Bronchial epithelial cell (primary cell): ENCODE results near the gene CCDC3. TPM values are rescaled to one million over a fixed set of nuclear protein-coding genes. Genes with fewer than 3 reads are reported as not detected.

Experiments
- DNase-seq: peaks from one replicate; pipeline ENCODE4 v3.0.0-alpha.2; 2010; ENCODE audit warnings: low read depth
- FAIRE-seq: peaks from 2 replicates; lab custom pipeline; 2011; peaks lifted over from hg19 to GRCh38; lab: Jason Lieb, UNC
- H3K27me3 ChIP-seq: 2 replicates; pipeline ENCODE4 v1.5.1; 2011; ENCODE audit warnings: low read length; ENCODE audit not compliant: control insufficient read depth, insufficient read depth
- H3K36me3 ChIP-seq: 2 replicates; pipeline ENCODE4 v1.5.1; 2011; ENCODE audit warnings: low read length; ENCODE audit not compliant: control insufficient read depth, insufficient read depth
- H3K4me3 ChIP-seq: 2 replicates; pipeline ENCODE4 v1.5.1; 2011; ENCODE audit warnings: mild to moderate bottlenecking, low read depth, low read length, control low read depth
- CTCF ChIP-seq: IDR thresholded peaks from 2 replicates; pipeline ENCODE4 v1.5.1; 2011; ENCODE audit warnings: mild to moderate bottlenecking, moderate library complexity, low read length, control low read depth, inconsistent platforms; ENCODE audit not compliant: insufficient read depth, severe bottlenecking
- total RNA-seq: library from RNA; depleted of rRNA; stranded (reverse); fragments of >200 nt; gene quantifications from 2 replicates; pipeline ENCODE4 v1.2.1, GENCODE V29; 2014

CCDC3 gene
- total RNA-seq, 1 donor from 2014 or later = 1.8 TPM

GRCh38 chr10:12974491-12975199, 26.9 kb downstream of the CCDC3 start:
- Histone ChIP-seq H3K4me3 (no peak overlapping the region), H3K36me3 (no peaks in the 10 kb centered on the region), H3K27me3 (no peaks in the 10 kb centered on the region)
- DNase-seq (no peak), FAIRE-seq (no peak)
- TF ChIP-seq CTCF = no peak

- no peak overlapping the region for H3K4me3 ChIP-seq
- no peak for TF ChIP-seq CTCF
- DNase-seq = no peak
Measured at GRCh38 chr10:12974078-12974477, 27.4 kb downstream of the CCDC3 start.

GRCh38 chr10:12973149-12973718, 28.3 kb downstream of the CCDC3 start:
- FAIRE-seq = no peak
- TF ChIP-seq CTCF = no peak

More at GRCh38 chr10:12974078-12974477, 27.4 kb downstream of the CCDC3 start:
- no peaks in the 10 kb centered on the region for H3K36me3 ChIP-seq
- FAIRE-seq = no peak
- H3K27me3 ChIP-seq = no peaks in the 10 kb centered on the region

GRCh38 chr10:12972146-12972545, 29.4 kb downstream of the CCDC3 start:
- no peak for TF ChIP-seq CTCF
- no peak overlapping the region for H3K4me3 ChIP-seq
- no peaks in the 10 kb centered on the region for H3K27me3 ChIP-seq
- no peaks in the 10 kb centered on the region for H3K36me3 ChIP-seq
- FAIRE-seq (no peak), DNase-seq (no peak)

More at GRCh38 chr10:12973149-12973718, 28.3 kb downstream of the CCDC3 start:
- H3K4me3 ChIP-seq = no peak overlapping the region
- no peak for DNase-seq
- H3K36me3 ChIP-seq = no peaks in the 10 kb centered on the region
- H3K27me3 ChIP-seq = no peaks in the 10 kb centered on the region

GRCh38 chr10:12971001-12971788, 30.3 kb downstream of the CCDC3 start:
- FAIRE-seq (no peak), DNase-seq (no peak)
- TF ChIP-seq CTCF = no peak
- Histone ChIP-seq H3K4me3 (no peak overlapping the region), H3K36me3 (no peaks in the 10 kb centered on the region), H3K27me3 (no peaks in the 10 kb centered on the region)
